ENCODE data around the gene PML.

PML gene

GRCh38 chr15:74032606-74033561 is 38.4 kb downstream of the PML start:
- no peak for TF ChIP-seq CTCF (conservative IDR thresholded peaks at IDR 0.05; ENCODE audit: control insufficient read depth, insufficient read depth, low read depth, low read length)
- no peak overlapping the region for H3K4me3 ChIP-seq (ENCODE audit: control insufficient read depth, low read depth, low read length)

GRCh38 chr15:74034206-74034755 is 39.8 kb downstream of the PML start:
- no peak for DNase-seq (ENCODE audit: low read depth)
- TF ChIP-seq CTCF (conservative IDR thresholded peaks at IDR 0.05; ENCODE audit: control insufficient read depth, insufficient read depth, low read depth, low read length): no peak
- H3K4me3 ChIP-seq (ENCODE audit: control insufficient read depth, low read depth, low read length): no peak overlapping the region

More at GRCh38 chr15:74032606-74033561, 38.4 kb downstream of the PML start:
- DNase-seq (ENCODE audit: low read depth): no peak

- no peak overlapping the region for H3K4me3 ChIP-seq (ENCODE audit: control insufficient read depth, low read depth, low read length)
- no peak for TF ChIP-seq CTCF (conservative IDR thresholded peaks at IDR 0.05; ENCODE audit: control insufficient read depth, insufficient read depth, low read depth, low read length)
- DNase-seq (ENCODE audit: low read depth): no peak
Observed at GRCh38 chr15:74035121-74036017, 40.9 kb downstream of the PML start.

GRCh38 chr15:74036271-74037170 is 42.0 kb downstream of the PML start:
- DNase-seq (ENCODE audit: low read depth): peak; percentile 73
- no peak overlapping the region for H3K4me3 ChIP-seq (ENCODE audit: control insufficient read depth, low read depth, low read length)
- TF ChIP-seq CTCF (conservative IDR thresholded peaks at IDR 0.05; ENCODE audit: control insufficient read depth, insufficient read depth, low read depth, low read length): peak; percentile 66

- no peak for TF ChIP-seq CTCF (conservative IDR thresholded peaks at IDR 0.05; ENCODE audit: control insufficient read depth, insufficient read depth, low read depth, low read length)
- no peak for DNase-seq (ENCODE audit: low read depth)
- no peak overlapping the region for H3K4me3 ChIP-seq (ENCODE audit: control insufficient read depth, low read depth, low read length)
Observed at GRCh38 chr15:74037171-74038117, 42.9 kb downstream of the PML start.

Measured in fibroblast of mammary gland (primary cell).